ENCODE measurements around the gene SLC35F6.

- TF ChIP-seq CTCF (IDR thresholded peaks at IDR 0.05): no peak
- TF ChIP-seq POLR2AphosphoS5 (IDR thresholded peaks at IDR 0.05; ENCODE audit: insufficient read depth in 1 of 2, low read depth in 1 of 2): no peak
These were observed 14.0 kb downstream of the SLC35F6 start for GRCh38 chr2:26778098-26778497.

Data from vagina (tissue), 2 donors.